CD4-positive, alpha-beta T cell treated with Interleukin-6 for 4 hours (primary cell): ENCODE measurements around the gene KIAA0408.
"Not testable (repeated sequence)": the region's sequence is repeated elsewhere in the genome, so short reads cannot be mapped to it uniquely, and the experiment has no call there.

Experiments used
- DNase-seq: peaks from one replicate; pipeline ENCODE4 v3.0.0-alpha.2; 2020; ENCODE audit warnings: mixed read lengths

KIAA0408 gene

GRCh38 chr6:127462376-127462775 lies 3.2 kb upstream of the KIAA0408 start:
- no peak for DNase-seq

GRCh38 chr6:127460465-127460864 lies 1.3 kb upstream of the KIAA0408 start:
- DNase-seq: no peak

- no peak for DNase-seq
These were observed 372 bp downstream of the KIAA0408 start for GRCh38 chr6:127458817-127459216.

- DNase-seq: no peak
These were observed 967 bp downstream of the KIAA0408 start for GRCh38 chr6:127458222-127458621.

GRCh38 chr6:127457456-127458064 lies 1.6 kb downstream of the KIAA0408 start:
- no peak for DNase-seq

GRCh38 chr6:127456465-127456864 lies 2.7 kb downstream of the KIAA0408 start:
- DNase-seq: no peak

GRCh38 chr6:127453845-127454619 lies 5.2 kb downstream of the KIAA0408 start:
- DNase-seq: no peak

- no peak for DNase-seq
These were observed 6.4 kb downstream of the KIAA0408 start for GRCh38 chr6:127452803-127453202.

GRCh38 chr6:127451388-127451787 lies 7.8 kb downstream of the KIAA0408 start:
- DNase-seq: no peak

- no peak for DNase-seq
These were observed 11.4 kb downstream of the KIAA0408 start for GRCh38 chr6:127447780-127448179.

- no peak for DNase-seq
These were observed 12.8 kb downstream of the KIAA0408 start for GRCh38 chr6:127446356-127446755.

- no peak for DNase-seq
These were observed 17.3 kb downstream of the KIAA0408 start for GRCh38 chr6:127441881-127442280.

GRCh38 chr6:127439718-127440117 lies 19.5 kb downstream of the KIAA0408 start:
- DNase-seq: no peak

GRCh38 chr6:127436578-127437110 lies 22.5 kb downstream of the KIAA0408 start:
- no peak for DNase-seq

GRCh38 chr6:127435626-127436220 lies 23.5 kb downstream of the KIAA0408 start:
- no peak for DNase-seq

GRCh38 chr6:127434651-127435050 lies 24.5 kb downstream of the KIAA0408 start:
- DNase-seq: no peak

- DNase-seq: not testable (repeated sequence)
These were observed 30.6 kb downstream of the KIAA0408 start for GRCh38 chr6:127428562-127428961.

GRCh38 chr6:127423921-127424320 lies 35.3 kb downstream of the KIAA0408 start:
- no peak for DNase-seq

GRCh38 chr6:127421164-127421563 lies 38.0 kb downstream of the KIAA0408 start:
- DNase-seq: not testable (repeated sequence)

- peak; percentile 70 for DNase-seq
These were observed 38.6 kb downstream of the KIAA0408 start for GRCh38 chr6:127420556-127420955.

GRCh38 chr6:127415096-127415495 lies 44.1 kb downstream of the KIAA0408 start:
- no peak for DNase-seq

GRCh38 chr6:127413123-127413522 lies 46.1 kb downstream of the KIAA0408 start:
- DNase-seq: not testable (repeated sequence)

GRCh38 chr6:127412016-127412415 lies 47.2 kb downstream of the KIAA0408 start:
- not testable (repeated sequence) for DNase-seq
